ENCODE data around the gene WSCD1.

DNA sequence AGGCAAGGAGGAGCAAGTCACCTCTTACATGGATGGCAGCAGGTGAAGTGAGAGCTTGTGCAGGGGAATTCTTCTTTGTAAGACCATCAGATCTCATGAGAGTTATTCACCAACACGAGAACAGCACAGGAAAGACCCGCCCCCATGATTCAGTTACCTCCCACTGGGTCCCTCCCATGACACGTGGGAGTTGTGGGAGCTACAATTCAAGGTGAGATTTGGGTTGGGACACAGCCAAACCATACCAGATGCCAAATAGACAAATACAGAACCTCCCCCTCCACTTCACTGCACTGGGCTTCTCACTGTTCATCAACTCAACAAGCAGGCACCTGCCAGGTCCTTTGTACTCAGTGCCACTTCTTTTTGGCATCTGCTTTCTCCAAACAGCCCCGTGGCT is 100.2 kb downstream of the WSCD1 start:
- TF ChIP-seq, protein P1, sequence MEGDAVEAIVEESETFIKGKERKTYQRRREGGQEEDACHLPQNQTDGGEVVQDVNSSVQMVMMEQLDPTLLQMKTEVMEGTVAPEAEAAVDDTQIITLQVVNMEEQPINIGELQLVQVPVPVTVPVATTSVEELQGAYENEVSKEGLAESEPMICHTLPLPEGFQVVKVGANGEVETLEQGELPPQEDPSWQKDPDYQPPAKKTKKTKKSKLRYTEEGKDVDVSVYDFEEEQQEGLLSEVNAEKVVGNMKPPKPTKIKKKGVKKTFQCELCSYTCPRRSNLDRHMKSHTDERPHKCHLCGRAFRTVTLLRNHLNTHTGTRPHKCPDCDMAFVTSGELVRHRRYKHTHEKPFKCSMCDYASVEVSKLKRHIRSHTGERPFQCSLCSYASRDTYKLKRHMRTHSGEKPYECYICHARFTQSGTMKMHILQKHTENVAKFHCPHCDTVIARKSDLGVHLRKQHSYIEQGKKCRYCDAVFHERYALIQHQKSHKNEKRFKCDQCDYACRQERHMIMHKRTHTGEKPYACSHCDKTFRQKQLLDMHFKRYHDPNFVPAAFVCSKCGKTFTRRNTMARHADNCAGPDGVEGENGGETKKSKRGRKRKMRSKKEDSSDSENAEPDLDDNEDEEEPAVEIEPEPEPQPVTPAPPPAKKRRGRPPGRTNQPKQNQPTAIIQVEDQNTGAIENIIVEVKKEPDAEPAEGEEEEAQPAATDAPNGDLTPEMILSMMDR (IDR thresholded peaks at IDR 0.05; ENCODE audit: low read depth, low read length): no peak
- TF ChIP-seq EZH2phosphoT487 (IDR thresholded peaks at IDR 0.05; ENCODE audit: low read depth): no peak
